Hepatocyte (in vitro differentiated cells): ENCODE results near the gene THRAP3. TPM values are rescaled to one million over a fixed set of nuclear protein-coding genes. Genes with fewer than 3 reads are reported as not detected.

Experiments used
- DNase-seq: peaks from one replicate; pipeline ENCODE4 v3.0.0-alpha.2; 2016; ENCODE audit warnings: low spot score
- H2AFZ ChIP-seq: fragments of 200-600 bp; sonication (generic); 2 replicates; pipeline ENCODE4 v1.6.0; 2016; ENCODE audit warnings: antibody characterized with exemption, mild to moderate bottlenecking
- H3K27ac ChIP-seq: fragments of 200-600 bp; sonication (generic); 2 replicates; pipeline ENCODE4 v1.5.1; 2016; ENCODE audit warnings: mild to moderate bottlenecking
- H3K27me3 ChIP-seq: fragments of 200-600 bp; sonication (generic); 2 replicates; pipeline ENCODE4 v1.6.1; 2016
- H3K36me3 ChIP-seq: fragments of 200-600 bp; sonication (generic); replicated peaks from 2 replicates; pipeline ENCODE4 v1.5.1; 2016; ENCODE audit warnings: low read depth; ENCODE audit not compliant: insufficient read depth
- H3K4me1 ChIP-seq: fragments of 200-600 bp; sonication (generic); 2 replicates; pipeline ENCODE4 v1.5.1; 2016; ENCODE audit warnings: mild to moderate bottlenecking, moderate library complexity; ENCODE audit not compliant: insufficient read depth
- H3K4me2 ChIP-seq: fragments of 200-600 bp; sonication (generic); 2 replicates; pipeline ENCODE4 v1.6.0; 2016
- H3K4me3 ChIP-seq: fragments of 200-600 bp; sonication (generic); 2 replicates; pipeline ENCODE4 v1.5.1; 2016; ENCODE audit warnings: mild to moderate bottlenecking
- H3K79me2 ChIP-seq: fragments of 200-600 bp; sonication (generic); 2 replicates; pipeline ENCODE4 v1.6.0; 2017; ENCODE audit warnings: mild to moderate bottlenecking
- H3K9me2 ChIP-seq: fragments of 200-600 bp; sonication (generic); replicated peaks from 2 replicates; pipeline ENCODE4 v1.6.0; 2017; ENCODE audit warnings: mild to moderate bottlenecking; ENCODE audit not compliant: insufficient read depth
- H3K9me3 ChIP-seq: fragments of 200-600 bp; sonication (generic); 2 replicates; pipeline ENCODE4 v1.5.1; 2016; ENCODE audit warnings: low read depth, mild to moderate bottlenecking
- H4K20me1 ChIP-seq: fragments of 200-600 bp; sonication (generic); 2 replicates; pipeline ENCODE4 v1.6.0; 2016; ENCODE audit warnings: mild to moderate bottlenecking; ENCODE audit not compliant: insufficient read depth, poor library complexity, severe bottlenecking
- EZH2 ChIP-seq: fragments of 200-600 bp; sonication (generic); IDR thresholded peaks from 2 replicates; pipeline ENCODE4 v1.6.1; 2016; ENCODE audit warnings: antibody characterized with exemption, mild to moderate bottlenecking, borderline replicate concordance
- EZH2phosphoT487 ChIP-seq: fragments of 200-600 bp; sonication (generic); IDR thresholded peaks from one replicate; pipeline ENCODE4 v1.6.1; 2018; ENCODE audit warnings: antibody characterized with exemption, mild to moderate bottlenecking, low read depth, moderate library complexity; ENCODE audit not compliant: unreplicated experiment, severe bottlenecking
- WGBS: methylation state at CpG from one replicate; pipeline ENCODE4 v1.1.6; 2016; ENCODE audit warnings: low lambda C conversion rate; ENCODE audit errors: missing lambda C conversion rate; 5-methylcytosine and 5-hydroxymethylcytosine counted together
- polyA plus RNA-seq: library from polyadenylated mRNA; unstranded; fragments of >200 nt; fragmentation: Nextera tagmentation; extraction: Ambion mirVana; gene quantifications from 2 replicates; pipeline ENCODE4 v1.2.1, GENCODE V29; 2016
- total RNA-seq: library from RNA; depleted of rRNA; stranded (reverse); fragments of >200 nt; gene quantifications from 2 replicates; pipeline ENCODE4 v1.2.3, GENCODE V29; 2014
- TF ChIP-seq, protein P1 (sequence below): fragments of 200-600 bp; sonication (generic); IDR thresholded peaks from 2 replicates; pipeline ENCODE4 v1.5.1; 2016; ENCODE audit warnings: antibody characterized with exemption, mild to moderate bottlenecking; ENCODE audit not compliant: poor library complexity

The THRAP3 gene
- total and polyA plus RNA-seq, 2 experiments from 2014 or later = 45.8 to 82.7 TPM

- H3K9me3 ChIP-seq = no peaks in the 10 kb centered on the region
- H3K27ac ChIP-seq = no peak overlapping the region
- no peaks in the 10 kb centered on the region for H3K4me1 ChIP-seq
- H2AFZ ChIP-seq = no peak overlapping the region
- no peaks in the 10 kb centered on the region for H3K27me3 ChIP-seq
- no peak for TF ChIP-seq EZH2phosphoT487
- TF ChIP-seq, protein P1, sequence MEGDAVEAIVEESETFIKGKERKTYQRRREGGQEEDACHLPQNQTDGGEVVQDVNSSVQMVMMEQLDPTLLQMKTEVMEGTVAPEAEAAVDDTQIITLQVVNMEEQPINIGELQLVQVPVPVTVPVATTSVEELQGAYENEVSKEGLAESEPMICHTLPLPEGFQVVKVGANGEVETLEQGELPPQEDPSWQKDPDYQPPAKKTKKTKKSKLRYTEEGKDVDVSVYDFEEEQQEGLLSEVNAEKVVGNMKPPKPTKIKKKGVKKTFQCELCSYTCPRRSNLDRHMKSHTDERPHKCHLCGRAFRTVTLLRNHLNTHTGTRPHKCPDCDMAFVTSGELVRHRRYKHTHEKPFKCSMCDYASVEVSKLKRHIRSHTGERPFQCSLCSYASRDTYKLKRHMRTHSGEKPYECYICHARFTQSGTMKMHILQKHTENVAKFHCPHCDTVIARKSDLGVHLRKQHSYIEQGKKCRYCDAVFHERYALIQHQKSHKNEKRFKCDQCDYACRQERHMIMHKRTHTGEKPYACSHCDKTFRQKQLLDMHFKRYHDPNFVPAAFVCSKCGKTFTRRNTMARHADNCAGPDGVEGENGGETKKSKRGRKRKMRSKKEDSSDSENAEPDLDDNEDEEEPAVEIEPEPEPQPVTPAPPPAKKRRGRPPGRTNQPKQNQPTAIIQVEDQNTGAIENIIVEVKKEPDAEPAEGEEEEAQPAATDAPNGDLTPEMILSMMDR = no peak
- TF ChIP-seq EZH2 = no peak
- 91% methylated on average over 7 of the region's 7 CpGs for WGBS
- no peaks in the 10 kb centered on the region for H4K20me1 ChIP-seq
- no peak overlapping the region for H3K4me2 ChIP-seq
- no peak for DNase-seq
- no peak overlapping the region for H3K4me3 ChIP-seq
- no peaks in the 10 kb centered on the region for H3K9me2 ChIP-seq
- H3K79me2 ChIP-seq = no peaks in the 10 kb centered on the region
- H3K36me3 ChIP-seq = no peaks in the 10 kb centered on the region
These were observed 115.0 kb downstream of the THRAP3 start for GRCh38 chr1:36339215-36339614.

GRCh38 chr1:36339615-36340014 is 115.4 kb downstream of the THRAP3 start:
- no peaks in the 10 kb centered on the region for H3K9me3 ChIP-seq
- no peaks in the 10 kb centered on the region for H4K20me1 ChIP-seq
- DNase-seq = no peak
- H2AFZ ChIP-seq = no peak overlapping the region
- H3K27ac ChIP-seq = no peak overlapping the region
- H3K4me3 ChIP-seq = no peak overlapping the region
- H3K27me3 ChIP-seq = no peaks in the 10 kb centered on the region
- H3K4me1 ChIP-seq = no peaks in the 10 kb centered on the region
- no peak overlapping the region for H3K4me2 ChIP-seq
- no peak for TF ChIP-seq EZH2phosphoT487
- TF ChIP-seq, protein P1 = no peak
- TF ChIP-seq EZH2 = no peak
- H3K79me2 ChIP-seq = no peaks in the 10 kb centered on the region
- no peaks in the 10 kb centered on the region for H3K9me2 ChIP-seq
- no peaks in the 10 kb centered on the region for H3K36me3 ChIP-seq
- WGBS = 90% methylated on average over 9 of the region's 9 CpGs

- TF ChIP-seq, protein P1 = no peak
- TF ChIP-seq EZH2phosphoT487 = no peak
- TF ChIP-seq EZH2 = no peak
- no peaks in the 10 kb centered on the region for H3K36me3 ChIP-seq
- WGBS = 97% methylated on average over 29 of the region's 34 CpGs
These were observed 117.5 kb downstream of the THRAP3 start for GRCh38 chr1:36341626-36342320.

More at GRCh38 chr1:36341626-36342320, 117.5 kb downstream of the THRAP3 start:
- H3K9me3 ChIP-seq = no peaks in the 10 kb centered on the region
- no peaks in the 10 kb centered on the region for H3K4me1 ChIP-seq
- DNase-seq = no peak
- no peaks in the 10 kb centered on the region for H3K79me2 ChIP-seq
- no peaks in the 10 kb centered on the region for H3K27me3 ChIP-seq
- no peak overlapping the region for H3K4me3 ChIP-seq
- H3K9me2 ChIP-seq = no peaks in the 10 kb centered on the region
- H2AFZ ChIP-seq = no peak overlapping the region
- H3K27ac ChIP-seq = no peak overlapping the region
- H4K20me1 ChIP-seq = no peaks in the 10 kb centered on the region
- H3K4me2 ChIP-seq = no peak overlapping the region
